Measurements from ENCODE around the gene GOLGA8Q.
"Not testable (repeated sequence)": the region's sequence is repeated elsewhere in the genome, so short reads cannot be mapped to it uniquely, and the experiment has no call there.

Gene GOLGA8Q, protein sequence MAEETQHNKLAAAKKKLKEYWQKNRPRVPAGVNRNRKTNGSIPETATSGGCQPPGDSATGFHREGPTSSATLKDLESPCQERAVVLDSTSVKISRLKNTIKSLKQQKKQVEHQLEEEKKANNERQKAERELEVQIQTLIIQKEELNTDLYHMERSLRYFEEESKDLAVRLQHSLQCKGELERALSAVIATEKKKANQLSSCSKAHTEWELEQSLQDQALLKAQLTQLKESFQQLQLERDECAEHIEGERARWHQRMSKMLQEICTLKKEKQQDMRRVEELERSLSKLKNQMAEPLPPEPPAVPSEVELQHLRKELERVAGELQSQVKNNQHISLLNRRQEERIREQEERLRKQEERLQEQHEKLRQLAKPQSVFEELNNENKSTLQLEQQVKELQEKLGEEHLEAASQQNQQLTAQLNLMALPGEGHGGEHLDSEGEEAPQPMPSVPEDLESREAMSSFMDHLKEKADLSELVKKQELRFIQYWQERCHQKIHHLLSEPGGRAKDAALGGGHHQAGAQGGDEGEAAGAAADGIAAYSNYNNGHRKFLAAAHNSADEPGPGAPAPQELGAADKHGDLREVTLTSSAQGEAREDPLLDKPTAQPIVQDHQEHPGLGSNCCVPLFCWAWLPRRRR

DNA sequence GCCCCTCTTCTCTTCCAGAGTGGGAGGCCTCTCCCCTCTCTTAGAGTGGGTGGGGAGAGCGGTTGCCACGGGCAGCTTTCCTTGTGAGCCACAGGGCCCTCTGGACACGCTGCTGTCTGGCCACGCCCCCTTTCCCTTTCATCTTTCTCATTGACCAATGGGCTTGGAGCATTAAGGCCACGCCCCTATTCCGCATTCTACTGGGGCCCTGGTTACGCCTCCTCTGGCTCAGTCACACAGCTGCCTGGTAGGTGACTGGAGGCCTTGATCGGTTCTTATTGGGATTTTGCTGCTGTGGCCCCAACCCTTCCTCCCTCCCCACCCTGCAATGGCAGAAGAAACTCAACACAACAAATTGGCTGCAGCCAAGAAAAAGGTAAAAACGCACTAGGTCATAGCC is at the start of gene GOLGA8Q:
Gene GOLGA8Q, plus strand, starts transcription at position 301 of the 400 bp plus-strand sequence. Its CDS starts 28 bp downstream, at position 329.
- DNase-seq, result not testable (repeated sequence)

DNA sequence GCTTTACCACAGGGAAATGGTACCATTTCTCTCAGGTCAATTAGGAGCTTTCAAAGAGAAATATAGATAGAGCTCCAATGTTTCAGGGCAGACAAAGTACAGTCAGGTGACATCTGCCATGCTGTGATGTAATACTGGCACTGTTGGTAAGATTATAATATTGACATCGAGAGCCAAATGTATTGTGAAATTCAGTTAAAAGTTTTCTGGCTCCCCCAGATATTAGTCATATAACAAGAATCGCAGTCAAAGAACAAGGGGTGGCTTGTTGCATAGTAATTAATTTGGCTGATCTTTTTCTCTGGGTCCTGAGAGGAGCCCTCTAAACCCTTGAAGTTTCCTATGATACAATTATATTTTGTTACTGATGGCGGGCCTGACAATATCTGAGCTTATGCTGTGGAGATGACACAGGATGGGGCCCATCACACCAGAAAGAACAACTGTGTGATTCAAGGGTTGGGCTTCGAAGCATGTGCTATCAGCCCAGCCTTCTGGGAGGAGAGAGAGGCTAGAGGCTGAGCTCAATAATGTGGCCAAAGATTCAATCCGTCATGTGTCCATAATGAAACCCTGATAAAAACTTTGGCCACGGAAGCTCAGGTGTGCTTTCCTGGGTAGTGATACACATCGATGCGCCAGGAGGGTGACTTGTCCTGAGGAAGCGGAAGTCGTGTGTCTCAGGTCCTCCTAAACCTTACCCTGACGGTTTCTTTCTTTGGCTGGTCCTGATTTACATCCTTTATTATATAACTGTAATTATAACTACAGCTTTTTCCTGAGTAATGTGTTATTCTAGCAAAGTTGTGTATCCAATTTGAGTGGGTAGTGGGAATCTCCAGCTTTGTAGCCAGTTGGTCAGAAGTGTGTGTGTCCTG is 48.7 kb upstream of the GOLGA8Q start:
- DNase-seq, result not testable (repeated sequence)

DNA sequence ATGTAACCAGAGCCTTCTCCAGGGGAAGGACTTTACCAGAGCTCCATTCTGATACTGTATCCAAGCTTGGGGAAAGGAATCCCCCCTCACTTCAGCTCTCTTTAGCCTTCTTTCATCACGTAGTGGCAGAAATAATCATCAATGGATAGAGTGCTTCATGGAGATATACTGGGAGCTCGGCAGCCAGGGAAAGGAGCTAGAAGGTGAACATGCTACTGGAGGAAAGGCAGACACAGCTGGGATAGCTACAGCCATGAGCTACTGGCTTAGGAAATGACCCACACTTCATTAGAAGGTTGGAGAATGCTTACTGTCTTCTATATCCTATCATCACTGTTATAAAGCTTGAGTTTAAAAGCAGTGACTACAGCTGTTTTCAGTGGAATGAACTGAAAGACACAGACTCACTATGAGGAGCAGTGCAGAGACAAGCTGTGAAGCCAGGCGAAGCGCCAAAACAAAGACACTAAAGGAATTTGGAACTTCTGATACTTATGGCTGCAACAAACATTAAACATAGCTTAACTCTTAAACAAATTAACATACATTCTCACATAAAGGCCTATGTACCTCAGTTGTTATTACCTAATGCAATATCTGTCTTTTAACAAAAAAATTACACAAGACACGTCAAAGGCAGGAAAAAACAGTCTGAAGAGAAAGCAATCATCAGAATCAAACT is 47.5 kb upstream of the GOLGA8Q start:
- not testable (repeated sequence) for DNase-seq

DNA sequence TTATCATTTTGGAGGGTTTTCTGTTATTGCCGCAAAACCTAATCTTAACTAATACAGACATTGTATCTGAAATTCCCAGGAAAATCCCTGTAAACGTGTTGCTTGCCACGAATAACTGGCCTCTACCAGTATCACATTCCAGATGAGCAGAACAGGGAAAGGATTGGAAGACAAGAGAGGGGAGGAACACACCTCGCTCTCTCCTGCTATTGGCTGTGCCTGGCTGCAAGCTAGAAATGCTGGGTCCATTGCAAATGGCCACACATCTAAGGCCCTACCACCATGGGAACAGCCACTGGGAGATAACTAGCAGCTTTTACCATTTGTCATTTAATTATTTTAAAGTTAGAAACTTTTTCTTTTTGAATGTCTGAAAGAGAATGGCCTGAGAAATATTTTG is 37.3 kb upstream of the GOLGA8Q start:
- DNase-seq, result not testable (repeated sequence)

DNA sequence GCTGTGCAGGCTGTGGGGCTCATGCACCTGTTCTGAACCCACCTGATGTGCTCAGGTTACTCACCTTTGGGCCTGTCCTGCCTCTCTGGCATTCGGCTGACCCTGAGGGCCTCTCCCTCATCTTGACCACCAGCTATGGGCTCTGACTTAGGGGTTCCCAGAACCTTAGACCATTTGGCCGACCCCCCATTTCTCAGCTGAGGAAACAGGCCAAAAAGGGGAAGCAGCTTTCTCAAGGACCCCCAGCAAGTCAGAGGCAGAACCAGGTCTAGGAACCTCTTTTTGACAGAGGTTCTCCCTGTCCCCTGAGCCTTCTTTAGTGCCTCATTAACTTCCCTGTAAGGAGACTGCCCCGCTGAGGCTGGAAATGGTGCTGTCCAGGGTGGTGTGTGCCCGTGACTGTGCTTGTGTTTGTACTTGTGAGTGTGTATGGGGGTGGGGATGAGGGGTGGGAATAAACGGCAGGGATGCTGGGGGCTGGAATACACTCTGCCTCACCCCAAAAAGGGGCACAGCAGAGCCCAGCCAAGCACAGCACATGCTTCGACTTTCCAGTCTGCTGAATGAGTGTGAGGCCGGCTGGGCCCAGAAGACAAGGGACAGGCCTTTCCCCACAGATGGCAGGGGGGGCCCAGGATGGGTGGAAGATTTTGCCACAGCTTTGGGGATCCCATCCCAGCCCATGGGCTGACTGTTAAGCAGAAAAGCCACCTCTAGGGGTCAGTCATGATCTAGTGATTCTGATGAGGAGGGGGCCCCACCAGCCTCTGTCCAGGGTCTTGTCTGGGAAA is 28.2 kb upstream of the GOLGA8Q start:
- not testable (repeated sequence) for DNase-seq

DNA sequence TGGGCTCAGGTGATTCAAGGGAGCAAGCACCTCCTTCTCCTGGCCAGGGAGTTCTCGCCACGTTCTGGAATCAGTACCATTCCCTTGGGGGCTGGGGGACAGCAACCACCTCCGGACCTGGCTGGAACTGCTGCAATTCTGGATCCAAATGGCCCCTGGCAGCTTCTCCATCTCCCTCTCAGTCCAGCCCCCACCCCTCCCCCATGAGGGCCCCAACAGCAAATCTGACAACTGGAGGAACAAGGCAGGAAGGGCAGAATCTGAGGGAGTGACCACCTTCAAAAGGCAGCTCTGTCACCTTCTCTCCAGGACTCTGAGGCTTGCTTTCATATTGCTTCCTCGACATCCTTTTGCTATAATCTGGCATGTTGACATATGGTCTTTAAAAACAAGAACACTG is 25.9 kb upstream of the GOLGA8Q start:
- not testable (repeated sequence) for DNase-seq

DNA sequence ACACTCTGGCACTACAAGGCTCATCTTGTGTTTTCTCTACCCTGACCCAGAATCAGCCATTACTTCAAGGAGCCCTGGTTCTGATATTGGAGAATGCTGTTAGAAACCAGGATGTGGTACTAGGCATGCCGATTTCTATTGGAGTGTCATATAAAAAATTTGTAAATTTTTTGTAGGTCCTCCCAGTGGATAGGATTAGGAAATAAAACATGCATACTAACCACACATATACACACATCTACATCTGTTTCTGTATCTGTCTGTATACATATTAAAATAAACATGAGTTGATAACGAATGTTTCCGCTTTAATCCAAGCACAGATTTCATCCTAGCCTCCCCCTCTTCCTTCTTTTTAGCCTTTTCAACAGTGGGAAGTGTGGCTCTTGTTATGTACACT is 22.8 kb upstream of the GOLGA8Q start:
- not testable (repeated sequence) for DNase-seq

DNA sequence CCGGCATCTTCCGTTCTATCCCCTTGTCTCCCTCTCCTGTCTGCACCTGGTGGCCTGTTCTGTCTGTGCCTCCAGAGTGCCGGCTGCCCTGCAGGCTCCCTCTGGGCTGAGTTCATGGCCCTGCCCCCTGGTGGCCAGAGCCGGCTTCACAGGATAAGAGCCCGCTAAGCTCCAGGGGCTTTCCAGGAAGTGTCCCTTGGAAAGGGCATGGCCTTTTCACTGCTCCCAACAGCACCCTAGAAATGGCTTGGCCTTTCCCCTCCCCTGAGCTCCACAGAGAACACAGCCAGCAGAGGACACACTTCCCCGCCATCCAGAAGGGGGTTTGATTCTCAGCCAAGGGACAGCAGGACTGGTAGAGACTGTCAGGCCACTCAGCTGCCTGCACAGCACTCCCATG is 15.1 kb downstream of the GOLGA8Q start:
- DNase-seq, result not testable (repeated sequence)

DNA sequence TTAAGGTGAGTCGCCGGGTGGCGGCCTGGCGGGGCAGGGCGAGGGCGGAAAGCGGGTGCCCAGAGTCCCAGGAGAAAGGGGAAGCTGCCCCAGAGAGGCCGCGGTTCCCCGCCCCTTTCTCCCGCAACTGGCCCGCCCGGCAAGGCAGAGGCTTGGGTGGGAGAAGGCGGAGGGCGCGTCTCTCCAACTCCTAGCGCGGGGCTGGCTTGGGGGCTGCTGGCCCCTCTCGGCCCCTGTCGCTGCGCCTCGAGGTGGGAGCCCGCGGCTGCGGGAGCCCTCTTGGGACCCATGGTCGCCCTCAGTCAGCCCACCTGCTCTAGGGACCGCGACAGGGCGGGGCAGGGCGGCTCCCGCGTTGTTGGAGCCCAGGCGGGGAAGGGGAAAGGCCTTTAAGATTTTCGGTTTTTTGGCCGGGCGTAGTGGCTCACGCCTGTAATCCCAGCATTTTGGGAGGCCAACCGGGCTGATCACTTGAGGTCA is 21.2 kb downstream of the GOLGA8Q start:
- not testable (repeated sequence) for DNase-seq

DNA sequence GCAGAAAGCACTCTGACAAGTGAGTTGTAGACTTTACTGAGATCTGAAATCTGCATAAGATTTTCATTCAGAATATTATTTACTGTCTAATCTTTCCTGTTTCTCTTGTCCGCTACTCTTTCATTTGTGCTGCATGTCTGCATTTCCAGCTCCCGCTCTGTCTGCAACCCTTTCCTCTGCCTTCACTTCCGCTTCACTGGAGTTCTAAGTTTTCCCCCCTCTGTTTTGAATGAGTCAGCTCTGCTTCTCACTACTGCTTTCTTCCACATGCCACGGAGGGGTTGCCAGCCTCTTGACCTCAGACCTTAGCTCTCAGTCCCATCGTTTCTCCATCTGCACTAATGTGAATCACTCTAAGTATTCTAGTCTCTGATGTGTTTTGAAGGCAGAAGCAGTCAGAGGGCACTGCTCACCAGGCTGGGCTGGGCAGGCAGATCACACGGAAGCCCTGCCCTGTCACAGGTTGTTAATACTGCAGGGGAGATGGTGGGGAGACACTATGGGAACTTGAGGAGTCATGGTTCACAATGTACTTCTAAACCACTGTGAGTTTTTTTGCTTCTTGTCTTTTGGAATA is 27.6 kb downstream of the GOLGA8Q start:
- DNase-seq, result not testable (repeated sequence)

DNA sequence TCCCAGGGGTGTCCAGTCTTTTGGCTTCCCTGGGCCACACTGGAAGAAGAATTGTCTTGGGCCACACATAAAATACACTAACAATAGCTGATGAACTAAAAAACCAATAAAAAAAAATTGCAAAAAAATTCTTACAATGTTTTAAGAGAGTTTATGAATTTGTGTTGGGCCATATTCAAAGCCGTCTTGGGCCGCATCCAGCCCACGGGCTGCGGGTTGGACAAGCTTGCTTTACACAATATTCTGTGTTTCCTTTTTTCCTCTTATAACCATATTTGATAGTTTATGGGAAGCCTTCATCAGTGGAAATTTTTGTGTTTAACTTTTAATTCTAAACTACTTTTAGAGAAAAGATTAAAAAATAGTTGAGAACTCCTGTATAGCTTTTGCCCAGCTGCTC is 28.9 kb downstream of the GOLGA8Q start:
- DNase-seq, result not testable (repeated sequence)

DNA sequence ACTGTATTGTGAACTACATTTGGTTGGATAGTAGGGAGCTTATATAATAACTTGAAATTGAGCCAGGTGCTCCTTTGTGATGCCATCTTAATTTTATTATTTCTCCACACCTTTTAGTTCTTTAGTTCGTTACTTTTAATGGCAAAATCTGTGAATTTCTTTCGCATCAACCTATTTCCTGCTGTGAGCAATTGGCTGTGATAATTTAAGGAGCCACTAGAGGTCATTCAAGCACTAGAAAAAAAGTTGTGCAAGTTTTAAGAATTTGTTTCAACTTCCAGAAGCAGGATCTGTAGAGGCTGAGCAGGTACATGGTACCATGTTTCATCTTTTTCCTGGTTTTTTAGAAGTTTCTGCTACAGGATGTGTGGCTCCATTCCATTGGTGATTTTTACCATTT is 47.1 kb downstream of the GOLGA8Q start:
- not testable (repeated sequence) for DNase-seq

DNA sequence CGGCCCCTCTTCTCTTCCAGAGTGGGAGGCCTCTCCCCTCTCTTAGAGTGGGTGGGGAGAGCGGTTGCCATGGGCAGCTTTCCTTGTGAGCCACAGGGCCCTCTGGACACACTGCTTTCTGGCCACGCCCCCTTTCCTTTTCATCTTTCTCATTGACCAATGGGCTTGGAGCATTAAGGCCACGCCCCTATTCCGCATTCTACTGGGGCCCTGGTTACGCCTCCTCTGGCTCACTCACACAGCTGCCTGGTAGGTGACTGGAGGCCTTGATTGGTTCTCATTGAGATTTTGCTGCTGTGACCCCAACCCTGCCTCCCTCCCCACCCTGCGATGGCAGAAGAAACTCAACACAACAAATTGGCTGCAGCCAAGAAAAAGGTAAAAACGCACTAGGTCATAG is 51.9 kb downstream of the GOLGA8Q start, which contains the start of gene GOLGA8H:
Gene GOLGA8H, plus strand, starts transcription at position 233 of the 400 bp plus-strand sequence. Its CDS starts 98 bp downstream, at position 331.
- DNase-seq, result not testable (repeated sequence)

Measured in NCI-H1930 (cell line).